ENCODE data around the gene PAM. TPM values are rescaled to one million over a fixed set of nuclear protein-coding genes. Genes with fewer than 3 reads are reported as not detected.
"Not testable (repeated sequence)": the region's sequence is repeated elsewhere in the genome, so short reads cannot be mapped to it uniquely, and the experiment has no call there.

Gene PAM
- total RNA-seq, 2 experiments from 2014 or later: 31.2 to 37.6 TPM

DNA sequence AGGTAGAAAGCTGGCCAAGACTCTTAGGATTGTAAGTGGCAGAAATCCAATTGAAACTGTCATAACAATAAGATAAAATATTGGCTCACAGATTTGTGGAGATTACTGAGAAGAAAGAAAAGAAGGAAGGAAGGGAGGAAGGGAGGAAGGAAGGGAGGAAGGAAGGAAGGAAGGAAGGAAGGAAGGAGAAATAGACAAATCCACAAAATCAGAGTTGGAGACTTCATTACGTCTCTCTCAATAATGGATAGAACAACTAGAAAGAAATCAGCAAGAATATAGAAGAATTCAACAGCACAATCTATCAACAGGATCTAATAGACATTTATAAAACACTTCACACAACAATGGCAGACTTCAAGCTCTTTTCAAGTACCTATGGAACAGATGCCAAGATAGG, 17.9 kb upstream of the PAM start:
- intact Hi-C loops (cut with micrococcal nuclease): no loop called here
- CTCF ChIA-PET: no interaction called here

DNA sequence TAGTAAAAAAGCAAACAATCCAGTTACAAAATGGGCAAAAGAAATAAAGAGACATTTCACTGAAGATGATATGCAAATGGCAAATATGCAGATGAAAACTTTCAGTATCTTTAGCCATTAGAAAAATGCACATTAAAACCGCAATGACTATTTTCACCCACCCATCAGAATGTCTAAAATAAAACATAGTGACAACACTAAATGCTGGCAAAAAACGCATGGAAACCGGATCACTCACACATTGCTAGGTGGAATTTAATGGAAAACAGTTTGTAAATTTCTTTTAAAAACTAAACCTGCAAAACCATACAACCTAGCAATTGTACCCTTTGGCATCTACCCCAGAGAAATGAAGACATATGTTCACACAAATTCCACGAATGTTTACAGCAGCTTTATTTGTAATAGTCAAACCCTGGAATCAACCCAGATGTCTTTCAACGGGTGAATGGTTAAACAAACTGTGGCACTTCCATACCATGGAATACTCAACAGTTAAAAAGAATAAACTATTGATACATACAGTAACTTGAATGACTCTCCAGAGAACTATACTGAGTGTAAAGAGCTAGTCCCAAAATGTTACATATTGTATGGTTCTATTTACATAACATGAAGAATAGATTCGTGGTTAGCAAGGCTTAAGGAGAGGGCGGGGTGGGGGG, 17.2 kb upstream of the PAM start:
- intact Hi-C loops (cut with micrococcal nuclease): no loop called here
- Mint-ChIP-seq H3K4me3 (no peak overlapping the region), H3K27me3 (ENCODE audit: low read depth) (peaks cover 10% of the 10 kb centered on the region), H3K27ac (no peak overlapping the region), H3K9me3 (no peaks in the 10 kb centered on the region), H3K36me3 (ENCODE audit: low read depth) (no peaks in the 10 kb centered on the region), H3K4me1 (ENCODE audit: low read depth) (no peaks in the 10 kb centered on the region)
- no peak for DNase-seq
- CTCF ChIA-PET: no interaction called here

More for the DNA sequence above, 17.9 kb upstream of the PAM start:
- no peak overlapping the region for H3K4me3 Mint-ChIP-seq
- DNase-seq: no peak
- no peaks in the 10 kb centered on the region for H3K9me3 Mint-ChIP-seq
- H3K27ac Mint-ChIP-seq: no peak overlapping the region
- H3K4me1 Mint-ChIP-seq (ENCODE audit: low read depth): no peaks in the 10 kb centered on the region
- H3K27me3 Mint-ChIP-seq (ENCODE audit: low read depth): peaks cover 10% of the 10 kb centered on the region
- no peaks in the 10 kb centered on the region for H3K36me3 Mint-ChIP-seq (ENCODE audit: low read depth)

DNA sequence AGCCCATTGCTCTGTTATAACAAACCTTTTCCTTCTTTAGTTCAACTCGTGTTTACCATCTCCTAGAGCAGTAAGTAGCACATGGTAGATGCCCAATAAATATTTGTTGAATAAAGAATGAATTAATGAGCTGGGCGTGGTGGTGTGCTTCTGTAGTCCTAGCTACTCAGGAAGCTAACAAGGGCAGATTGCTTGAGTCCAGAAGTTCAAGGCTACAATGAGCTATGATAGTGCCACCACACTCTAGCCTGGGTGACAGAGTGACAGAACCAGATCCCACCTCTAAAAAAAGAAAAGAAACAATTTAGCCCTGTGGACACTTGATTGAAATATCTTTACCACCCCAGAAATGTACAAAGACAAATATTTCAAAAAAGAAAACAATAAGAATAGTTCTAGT, 14.6 kb upstream of the PAM start:
- intact Hi-C loops (cut with micrococcal nuclease): no loop called here
- Mint-ChIP-seq H3K27ac (no peak overlapping the region), H3K9me3 (no peaks in the 10 kb centered on the region), H3K36me3 (ENCODE audit: low read depth) (no peaks in the 10 kb centered on the region), H3K27me3 (ENCODE audit: low read depth) (peaks cover 8% of the 10 kb centered on the region), H3K4me1 (ENCODE audit: low read depth) (no peaks in the 10 kb centered on the region), H3K4me3 (no peak overlapping the region)
- CTCF ChIA-PET: interaction anchor here (0.8 kb wide), 1 partner anchor 16 kb away, joined by 3 read pairs; no protein-coding TSS in a partner anchor
- DNase-seq: no peak

DNA sequence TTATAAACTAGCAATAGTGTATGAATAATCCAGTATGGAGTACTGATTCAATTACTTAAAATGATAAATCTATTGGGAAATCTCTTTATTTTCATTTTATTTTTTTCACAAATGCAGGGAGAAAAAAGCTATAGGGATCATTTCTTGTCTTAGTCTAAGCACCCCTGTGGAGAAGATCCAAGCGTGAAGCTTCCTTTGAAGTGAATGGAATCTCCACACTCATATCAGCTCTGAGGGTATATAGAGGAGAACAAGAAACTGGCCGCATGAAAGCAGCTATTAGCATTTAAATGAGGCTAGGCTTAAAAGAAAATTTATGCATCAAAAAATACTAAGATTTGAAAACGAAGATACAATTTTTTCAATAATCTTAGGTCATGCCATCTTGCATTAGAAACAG, 12.9 kb upstream of the PAM start:
- Mint-ChIP-seq H3K27ac (no peak overlapping the region), H3K36me3 (ENCODE audit: low read depth) (no peaks in the 10 kb centered on the region), H3K27me3 (ENCODE audit: low read depth) (peaks cover 9% of the 10 kb centered on the region), H3K4me3 (no peak overlapping the region), H3K4me1 (ENCODE audit: low read depth) (peaks cover 4% of the 10 kb centered on the region), H3K9me3 (no peaks in the 10 kb centered on the region)
- CTCF ChIA-PET: no interaction called here
- DNase-seq: no peak
- intact Hi-C loops (cut with micrococcal nuclease): no loop called here

DNA sequence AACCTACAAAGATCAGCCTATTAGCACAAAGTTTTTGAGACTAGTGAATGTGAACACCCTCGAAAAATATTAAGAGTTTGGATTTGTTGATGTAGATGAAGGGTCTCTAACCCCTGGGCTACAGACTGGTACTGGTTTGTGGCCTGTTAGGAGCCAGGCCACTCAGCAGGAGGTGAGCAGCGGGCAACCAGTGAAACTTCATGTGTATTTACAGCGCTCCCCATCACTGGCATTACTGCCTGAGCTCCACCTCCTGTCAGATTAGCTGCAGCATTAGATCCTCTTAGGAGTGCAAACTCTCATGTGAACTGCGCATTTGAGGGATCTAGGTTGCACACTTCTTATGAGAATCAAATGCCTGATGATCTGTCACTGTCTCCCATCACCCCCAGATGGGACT, 11.2 kb upstream of the PAM start:
- Mint-ChIP-seq H3K27me3 (ENCODE audit: low read depth) (peaks cover 8% of the 10 kb centered on the region), H3K4me1 (ENCODE audit: low read depth) (peaks cover 14% of the 10 kb centered on the region), H3K4me3 (no peak overlapping the region), H3K27ac (no peak overlapping the region), H3K36me3 (ENCODE audit: low read depth) (no peaks in the 10 kb centered on the region), H3K9me3 (no peaks in the 10 kb centered on the region)
- DNase-seq: no peak
- intact Hi-C loops (cut with micrococcal nuclease): no loop called here
- CTCF ChIA-PET: no interaction called here

DNA sequence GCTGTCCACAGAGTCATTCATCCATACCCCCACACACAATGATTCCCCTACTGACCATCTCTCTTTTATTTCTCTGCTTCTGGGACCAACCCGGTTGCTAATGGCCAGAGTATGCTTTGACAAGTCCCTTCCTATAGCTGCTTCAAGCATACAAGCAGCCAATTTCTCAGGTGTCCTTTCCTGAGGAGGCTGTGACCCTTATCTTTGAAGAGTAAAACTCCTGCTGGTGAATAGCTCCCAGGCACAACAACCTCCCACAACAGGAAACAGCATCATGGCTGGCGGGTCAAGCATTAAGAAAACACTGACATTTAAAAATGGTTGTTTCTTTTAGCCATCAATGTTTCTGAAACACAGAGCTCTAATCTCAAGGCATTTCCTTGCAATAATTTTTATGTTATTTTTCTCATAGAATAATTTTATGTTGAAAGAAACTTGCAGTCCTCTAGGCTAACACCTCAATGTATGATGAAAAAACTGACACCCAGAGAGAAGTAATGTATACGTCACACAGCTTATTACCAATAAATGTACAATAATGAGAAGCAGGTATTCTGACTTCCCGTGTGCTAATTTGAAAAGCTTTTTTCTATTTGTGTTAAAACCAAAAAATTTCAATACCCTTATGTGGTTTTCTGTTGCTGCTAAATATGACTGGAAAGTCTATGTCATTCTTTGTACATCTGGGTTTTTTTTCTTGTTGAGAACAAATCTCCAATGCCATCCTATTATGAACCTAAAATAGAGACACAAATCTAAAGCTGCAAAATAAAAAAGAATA, 7.5 kb upstream of the PAM start:
- intact Hi-C loops (cut with micrococcal nuclease): loop anchor here (1.0 to 5.0 kb wide), 6 partner anchors 9 to 150 kb away; no protein-coding TSS in a partner anchor
- CTCF ChIA-PET: interaction anchor here (0.6 to 2.9 kb wide), 8 partner anchors 8 to 550 kb away, joined by 3 to 14 read pairs (median 3); no protein-coding TSS in a partner anchor
- no peaks in the 10 kb centered on the region for H3K36me3 Mint-ChIP-seq (ENCODE audit: low read depth)
- H3K27me3 Mint-ChIP-seq (ENCODE audit: low read depth): peaks cover 10% of the 10 kb centered on the region
- peaks cover 28% of the 10 kb centered on the region for H3K4me1 Mint-ChIP-seq (ENCODE audit: low read depth)
- H3K9me3 Mint-ChIP-seq: no peaks in the 10 kb centered on the region
- peak overlapping the region; percentile 25 for H3K27ac Mint-ChIP-seq
- H3K4me3 Mint-ChIP-seq: no peak overlapping the region
- no peak for DNase-seq

DNA sequence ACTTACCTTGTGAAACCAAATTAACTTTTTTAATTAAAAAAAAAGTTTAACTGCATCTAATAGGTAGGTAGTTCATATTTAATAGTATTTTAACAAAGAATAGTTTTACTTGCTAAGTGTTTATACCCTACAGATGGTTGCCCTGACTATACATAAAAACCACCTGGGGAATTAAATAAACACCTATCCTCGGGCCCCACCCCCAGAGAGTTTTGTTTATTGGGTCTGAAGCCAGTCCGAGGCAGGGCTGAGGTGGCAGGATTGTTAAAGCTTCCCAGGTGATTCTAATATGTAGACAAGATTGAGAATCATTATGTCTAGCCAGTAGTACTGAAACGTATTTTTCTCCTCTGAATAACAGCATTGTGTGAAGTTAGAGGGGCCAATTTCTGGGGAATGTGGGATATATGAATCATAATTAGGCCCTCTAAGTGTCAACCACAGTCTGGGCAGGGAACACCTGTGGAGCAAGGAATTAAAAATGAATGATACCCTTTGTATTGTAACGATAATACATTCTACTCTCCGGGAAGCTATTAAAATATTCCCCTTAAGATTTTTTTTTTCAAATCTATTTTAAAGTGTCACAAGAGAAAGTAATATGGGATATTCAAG, 5.6 kb upstream of the PAM start:
- H3K9me3 Mint-ChIP-seq: no peaks in the 10 kb centered on the region
- no peaks in the 10 kb centered on the region for H3K36me3 Mint-ChIP-seq (ENCODE audit: low read depth)
- H3K4me1 Mint-ChIP-seq (ENCODE audit: low read depth): peaks cover 38% of the 10 kb centered on the region
- intact Hi-C loops (cut with micrococcal nuclease): loop anchor here (5.0 kb wide), 1 partner anchor 152 kb away; no protein-coding TSS in a partner anchor
- DNase-seq: no peak
- H3K4me3 Mint-ChIP-seq: no peak overlapping the region
- CTCF ChIA-PET: interaction anchor here (2.9 kb wide), 1 partner anchor 31 kb away, joined by 14 read pairs; no protein-coding TSS in a partner anchor
- H3K27ac Mint-ChIP-seq: no peak overlapping the region
- peaks cover 23% of the 10 kb centered on the region for H3K27me3 Mint-ChIP-seq (ENCODE audit: low read depth)

DNA sequence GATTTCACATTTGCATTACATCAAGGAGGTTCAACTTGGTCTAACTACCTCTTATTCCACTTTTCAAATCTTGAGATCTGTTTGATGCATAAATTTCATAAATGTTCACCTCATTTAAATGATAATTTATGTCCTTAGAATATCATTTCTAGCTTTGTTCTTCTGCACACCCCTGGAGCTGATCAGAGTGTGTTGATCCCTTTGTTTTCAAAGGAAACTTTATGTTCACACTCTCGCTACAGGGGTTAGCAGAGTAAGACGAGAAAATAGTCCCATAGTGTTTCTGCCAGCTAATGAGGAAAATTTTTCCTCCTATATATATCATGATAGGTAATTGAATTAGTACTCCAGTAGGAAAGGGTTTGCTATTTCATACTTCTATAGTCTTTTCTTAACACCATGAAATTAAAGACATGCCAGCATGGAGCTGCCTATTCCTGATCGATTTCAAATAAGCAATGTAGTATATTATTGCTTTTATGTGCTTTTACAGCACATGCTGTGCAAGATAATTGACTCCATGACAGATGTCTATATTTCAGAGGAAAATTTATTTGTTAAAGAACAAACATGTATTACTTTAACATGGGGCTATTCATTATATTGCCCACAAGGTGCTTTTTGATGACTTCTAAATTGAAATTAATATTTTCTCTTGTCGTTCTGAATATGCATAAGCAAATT, 4.8 kb upstream of the PAM start:
- no peaks in the 10 kb centered on the region for H3K36me3 Mint-ChIP-seq (ENCODE audit: low read depth)
- CTCF ChIA-PET: interaction anchor here (0.6 to 0.8 kb wide), 3 partner anchors 31 to 221 kb away, joined by 3 to 4 read pairs (median 3); no protein-coding TSS in a partner anchor

DNA sequence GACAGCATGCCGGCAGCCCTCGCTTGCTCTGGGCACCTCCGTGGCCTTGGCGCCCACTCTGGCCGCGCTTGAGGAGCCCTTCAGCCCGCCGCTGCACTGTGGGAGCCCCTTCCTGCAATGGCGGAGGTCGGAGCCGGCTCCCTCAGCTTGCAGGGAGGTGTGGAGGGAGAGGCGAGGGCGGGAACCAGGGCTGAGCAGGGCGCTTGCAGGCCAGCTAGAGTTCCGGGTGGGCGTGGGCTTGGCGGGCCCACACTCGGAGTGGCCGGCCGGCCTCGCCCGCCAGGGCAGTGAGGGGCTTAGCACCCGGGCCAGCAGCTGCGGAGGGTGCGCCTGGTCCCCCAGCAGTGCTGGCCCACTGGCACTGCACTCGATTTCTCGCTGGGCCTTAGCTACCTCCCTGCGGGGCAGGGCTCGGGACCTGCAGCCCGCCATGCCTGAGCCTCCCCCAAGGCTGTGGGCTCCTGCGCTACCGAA, 3.2 kb upstream of the PAM start:
- H3K4me1 Mint-ChIP-seq (ENCODE audit: low read depth): peaks cover 44% of the 10 kb centered on the region

More for the DNA sequence above, 4.8 kb upstream of the PAM start:
- intact Hi-C loops (cut with micrococcal nuclease): no loop called here
- DNase-seq: no peak
- Mint-ChIP-seq H3K9me3 (no peaks in the 10 kb centered on the region), H3K4me3 (no peak overlapping the region), H3K4me1 (ENCODE audit: low read depth) (peaks cover 40% of the 10 kb centered on the region), H3K27ac (no peak overlapping the region), H3K27me3 (ENCODE audit: low read depth) (peaks cover 23% of the 10 kb centered on the region)

DNA sequence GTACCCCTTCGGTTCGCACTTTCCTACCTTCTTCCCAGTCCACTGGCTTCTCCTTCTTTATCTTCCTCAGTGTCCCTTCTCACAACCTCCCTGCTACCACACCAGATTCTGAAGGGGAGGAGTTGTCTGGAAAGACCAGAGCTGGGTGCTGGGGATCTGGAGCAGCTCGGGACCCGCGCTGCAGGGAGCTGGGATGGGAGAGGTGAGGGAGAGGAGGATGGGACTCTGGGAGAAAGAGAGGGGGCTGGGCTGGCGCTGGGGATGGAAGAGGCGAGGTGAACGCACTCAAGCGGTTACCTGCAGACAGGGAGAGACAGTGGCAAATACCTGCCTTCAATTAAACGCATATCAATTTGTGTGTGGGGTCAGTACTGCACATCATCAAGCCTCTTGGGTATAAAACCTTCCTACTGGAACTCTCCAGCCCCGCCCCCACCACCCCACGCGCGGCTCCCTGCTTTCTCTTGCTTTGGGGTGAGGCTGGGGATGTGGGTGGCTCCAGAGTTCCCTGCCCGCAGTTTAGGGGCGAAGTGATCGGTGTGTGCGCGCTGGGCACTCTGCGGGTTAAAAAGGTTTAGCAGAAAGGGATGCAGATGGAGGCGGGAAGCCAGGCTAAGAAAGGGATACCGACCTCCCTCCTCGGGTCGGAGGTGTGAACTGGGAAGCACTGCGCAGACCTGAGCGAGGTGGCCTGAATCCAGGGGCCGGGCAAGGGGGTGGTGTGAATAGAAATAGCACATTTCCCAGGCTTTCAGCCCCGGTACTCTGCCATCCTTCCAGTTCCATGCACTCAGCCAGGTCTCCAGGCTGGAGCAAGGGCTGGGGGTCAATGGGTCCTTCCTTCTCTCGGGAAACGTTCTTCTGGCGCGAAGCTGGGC, 977 bp upstream of the PAM start:
- intact Hi-C loops (cut with micrococcal nuclease): loop anchor here (1.0 kb wide), 1 partner anchor 8 kb away; no protein-coding TSS in a partner anchor
- Mint-ChIP-seq H3K4me1 (ENCODE audit: low read depth) (peaks cover 46% of the 10 kb centered on the region), H3K4me3 (peak overlapping the region; percentile 81), H3K27me3 (ENCODE audit: low read depth) (peaks cover 19% of the 10 kb centered on the region), H3K9me3 (no peaks in the 10 kb centered on the region), H3K27ac (peak overlapping the region; percentile 65), H3K36me3 (ENCODE audit: low read depth) (peaks cover 7% of the 10 kb centered on the region)
- CTCF ChIA-PET: interaction anchor here (1.0 kb wide), 1 partner anchor 11 kb away, joined by 3 read pairs; no protein-coding TSS in a partner anchor
- DNase-seq: peak; percentile 21

More for the DNA sequence above, 3.2 kb upstream of the PAM start:
- DNase-seq; H3K4me3 Mint-ChIP-seq; H3K9me3 Mint-ChIP-seq; intact Hi-C loops (cut with micrococcal nuclease); H3K27ac Mint-ChIP-seq; H3K36me3 Mint-ChIP-seq (ENCODE audit: low read depth): not testable (repeated sequence)
- CTCF ChIA-PET: interaction anchor here (0.9 kb wide), 2 partner anchors 17 to 472 kb away, joined by 3 to 4 read pairs; no protein-coding TSS in a partner anchor
- peaks cover 19% of the 10 kb centered on the region for H3K27me3 Mint-ChIP-seq (ENCODE audit: low read depth)
